Non-pigmented ciliary epithelial cell (primary cell): Measurements from ENCODE around the gene CSNK1G2.

Source experiments
- DNase-seq: peaks from one replicate; pipeline ENCODE4 v3.0.0-alpha.2; 2010; ENCODE audit warnings: low read depth

The CSNK1G2 gene

DNA sequence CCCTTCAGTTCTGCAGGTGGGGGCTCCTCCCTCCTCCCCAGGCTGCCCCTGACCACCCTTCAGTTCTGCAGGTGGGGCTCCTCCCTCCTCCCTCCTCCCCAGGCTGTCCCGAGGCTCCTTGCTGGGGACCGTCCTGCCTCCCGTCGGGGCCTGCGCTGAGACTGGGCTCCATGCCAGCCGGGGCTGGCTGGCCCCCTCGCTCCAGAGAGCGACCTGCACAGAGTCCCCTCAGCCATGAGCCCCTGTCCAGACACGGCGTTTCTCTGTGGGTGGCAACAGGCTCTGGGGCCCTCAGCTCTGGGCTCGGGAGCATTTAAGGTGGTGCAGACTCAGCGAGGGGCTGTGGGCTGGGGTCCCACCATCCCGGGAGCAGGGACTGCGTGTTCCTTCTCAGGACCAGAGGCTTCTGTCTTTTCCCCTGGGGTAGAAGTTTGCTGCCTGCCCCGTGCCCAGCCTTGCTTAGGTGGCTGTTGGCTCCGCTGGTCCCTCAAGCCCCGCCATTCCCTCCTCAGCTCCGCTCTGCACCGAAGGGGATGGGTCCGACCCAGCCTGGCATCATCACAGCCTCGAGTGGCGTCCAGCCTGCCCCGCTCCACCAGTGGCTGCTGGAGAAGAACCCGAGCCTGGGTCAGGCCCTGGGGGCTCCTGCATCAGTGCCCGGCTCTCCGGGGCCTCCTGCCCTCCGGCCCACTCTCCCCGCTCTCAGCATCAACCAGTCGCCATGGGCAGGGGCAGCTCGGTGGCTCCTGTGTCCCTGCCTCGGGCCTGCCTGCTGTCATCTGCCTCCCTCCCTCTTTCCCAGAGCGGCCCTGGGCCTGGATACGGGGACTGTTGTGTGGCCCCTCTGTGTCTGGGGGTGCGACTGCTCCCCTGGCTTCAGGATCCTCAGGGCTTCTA, 27.6 kb downstream of the CSNK1G2 start:
- no peak for DNase-seq

DNA sequence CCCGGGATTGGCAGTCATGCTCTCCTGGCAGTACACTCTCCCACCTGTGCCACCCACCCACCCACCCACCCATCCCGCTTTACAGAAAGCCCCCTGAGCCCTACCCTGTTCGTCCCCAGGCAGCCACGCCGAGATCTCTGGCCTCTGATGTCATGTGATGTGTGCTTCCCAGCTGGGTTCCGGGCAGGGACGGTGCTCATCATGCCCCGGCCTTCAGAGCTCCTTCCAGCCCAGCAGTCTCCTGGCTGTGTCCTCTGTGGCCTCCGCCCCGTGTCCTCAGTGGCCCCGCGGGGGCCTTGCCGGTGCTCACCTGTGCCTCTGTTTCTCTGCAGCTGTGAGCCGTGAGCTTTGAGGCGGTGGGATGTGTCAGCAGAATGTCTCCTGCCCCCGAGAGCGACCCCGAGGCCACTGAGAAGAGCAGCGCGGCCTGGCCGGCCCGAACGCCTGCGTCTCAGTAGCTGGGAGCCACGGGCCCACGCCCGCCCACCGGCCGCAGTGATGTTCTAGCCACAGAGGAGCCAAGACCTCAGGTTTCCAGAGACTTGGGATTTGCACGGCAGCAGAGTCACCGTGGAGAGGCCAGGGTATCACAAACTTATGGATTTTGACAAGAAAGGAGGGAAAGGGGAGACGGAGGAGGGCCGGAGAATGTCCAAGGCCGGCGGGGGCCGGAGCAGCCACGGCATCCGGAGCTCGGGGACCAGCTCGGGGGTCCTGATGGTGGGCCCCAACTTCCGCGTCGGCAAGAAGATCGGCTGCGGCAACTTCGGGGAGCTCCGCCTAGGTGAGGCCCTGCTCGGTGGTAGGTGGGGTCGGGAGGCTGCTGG, 28.4 kb downstream of the CSNK1G2 start:
- no peak for DNase-seq

DNA sequence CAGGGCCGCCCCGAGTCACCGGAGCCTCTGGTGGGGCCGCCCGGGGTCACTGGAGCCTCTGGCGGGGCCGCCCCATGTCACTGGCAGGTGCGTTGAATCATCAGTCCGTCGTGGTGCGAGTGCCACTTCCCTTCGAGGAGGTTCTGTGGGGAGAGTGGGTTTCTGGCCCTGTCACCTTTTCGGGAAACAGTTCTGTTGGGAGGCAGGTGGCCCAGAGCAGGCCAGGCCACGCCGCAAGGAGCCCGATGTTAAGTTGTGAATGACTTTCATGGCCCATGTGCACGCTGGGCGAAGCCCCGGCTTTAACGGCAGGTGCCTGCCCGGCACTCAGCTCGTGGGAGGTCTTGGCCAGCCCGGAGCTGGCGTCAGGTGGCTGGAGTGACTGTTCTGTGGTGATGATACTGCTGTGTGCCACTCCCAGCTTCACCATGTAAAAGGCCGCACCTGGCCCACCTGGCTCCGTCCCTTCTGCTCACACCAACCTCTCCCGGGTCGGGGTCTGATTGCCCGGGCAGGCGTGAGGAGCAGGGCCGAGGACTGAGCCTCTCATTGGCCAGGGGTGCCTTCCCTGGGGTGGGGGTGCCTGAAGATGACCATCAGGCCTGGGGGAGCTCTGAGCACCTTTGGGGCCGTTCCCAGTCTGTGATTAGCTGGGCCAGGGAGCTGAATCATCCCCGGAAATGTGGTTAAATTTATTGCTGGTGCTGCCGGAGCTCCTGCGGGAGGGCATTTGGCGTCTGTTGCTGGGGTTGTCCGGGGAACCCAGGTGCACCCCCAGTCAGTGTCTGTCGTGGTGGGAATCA, 29.2 kb downstream of the CSNK1G2 start:
- DNase-seq, result no peak

DNA sequence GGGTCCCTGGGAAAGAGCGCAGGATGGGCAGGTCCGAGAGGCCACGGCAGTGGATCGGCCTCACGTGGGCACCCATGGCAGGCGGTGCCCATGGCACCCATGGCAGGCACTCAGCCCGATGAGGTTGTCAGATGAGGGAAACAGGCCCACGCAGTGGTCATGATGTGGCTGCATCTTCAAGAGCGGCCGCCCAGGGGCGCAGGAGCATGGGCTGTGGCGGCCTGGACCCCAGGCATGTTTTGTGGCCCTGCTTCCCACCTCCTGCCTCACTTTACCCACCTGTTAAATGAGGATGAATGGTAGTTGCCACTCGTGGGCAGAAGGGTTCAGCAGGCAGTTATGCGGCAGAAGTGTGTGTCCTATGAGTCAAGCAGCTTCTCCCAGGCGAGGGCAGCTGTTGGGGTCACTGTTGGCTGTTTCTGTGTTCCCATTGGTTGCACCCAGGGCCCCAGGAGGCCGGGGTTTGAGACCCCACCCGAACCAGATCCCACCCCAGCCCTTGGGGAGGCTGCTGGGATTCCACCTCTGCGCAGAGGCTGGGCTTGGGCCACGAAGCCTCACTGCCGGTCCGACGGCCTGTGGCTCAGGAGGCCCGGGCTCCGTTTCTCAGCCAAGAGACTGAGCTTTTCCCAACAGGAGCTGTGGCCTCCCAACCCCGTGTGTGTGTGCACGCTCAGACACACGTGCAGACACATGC, 30.0 kb downstream of the CSNK1G2 start:
- no peak for DNase-seq

DNA sequence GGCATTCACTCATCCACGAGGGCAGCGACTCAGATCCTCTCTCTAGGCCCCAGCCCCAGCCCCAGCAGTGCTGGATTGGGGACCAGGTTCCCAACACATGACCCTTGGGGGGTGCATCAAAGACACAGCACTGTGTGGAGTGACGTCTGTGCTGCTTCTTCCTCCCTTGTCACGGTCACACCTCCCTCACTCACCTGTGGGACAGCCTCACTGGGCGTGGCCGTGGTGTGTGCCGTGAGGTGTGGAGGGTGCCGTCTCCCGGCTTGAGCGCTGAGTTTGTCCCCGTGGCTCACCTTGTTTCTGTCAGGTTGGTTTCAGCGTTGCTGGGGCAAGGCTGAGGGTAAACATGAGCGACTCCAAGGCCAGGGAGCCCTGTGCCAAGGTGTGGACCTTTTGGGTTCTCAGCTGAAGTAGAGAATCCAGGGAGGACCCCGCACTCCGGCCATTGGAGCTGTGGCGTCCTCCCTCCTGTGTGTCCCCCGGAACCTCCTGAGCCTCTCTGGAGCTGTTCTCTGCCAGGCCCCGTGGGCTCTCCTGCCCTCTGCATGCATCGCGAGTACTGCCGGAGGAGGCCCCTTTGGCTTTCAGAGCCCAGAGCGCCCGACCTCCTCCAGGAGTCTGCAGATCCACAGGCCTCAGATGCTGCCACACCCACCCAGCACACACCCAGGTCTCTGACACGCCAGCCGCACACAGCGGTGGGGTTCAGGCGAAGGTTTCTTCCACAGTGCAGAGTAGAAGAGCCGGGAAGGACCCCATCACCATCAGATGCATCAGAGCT, 33.6 kb downstream of the CSNK1G2 start:
- no peak for DNase-seq

DNA sequence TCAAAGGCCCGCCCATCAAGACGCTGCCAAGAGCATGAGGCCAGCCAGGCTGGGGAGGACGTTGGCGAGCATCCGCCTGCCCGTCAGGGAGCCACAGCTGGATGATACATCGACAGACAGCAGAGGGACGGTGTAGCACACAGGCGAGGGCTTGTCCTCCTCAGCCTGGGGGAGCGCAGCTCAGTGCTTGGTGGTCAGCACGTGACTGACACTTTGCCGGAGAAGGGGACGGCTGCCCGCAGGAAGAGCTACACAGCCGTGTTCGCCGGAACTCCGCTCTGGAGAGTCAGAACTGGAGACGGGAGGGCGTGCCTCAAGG, 34.1 kb downstream of the CSNK1G2 start:
- DNase-seq, result no peak

DNA sequence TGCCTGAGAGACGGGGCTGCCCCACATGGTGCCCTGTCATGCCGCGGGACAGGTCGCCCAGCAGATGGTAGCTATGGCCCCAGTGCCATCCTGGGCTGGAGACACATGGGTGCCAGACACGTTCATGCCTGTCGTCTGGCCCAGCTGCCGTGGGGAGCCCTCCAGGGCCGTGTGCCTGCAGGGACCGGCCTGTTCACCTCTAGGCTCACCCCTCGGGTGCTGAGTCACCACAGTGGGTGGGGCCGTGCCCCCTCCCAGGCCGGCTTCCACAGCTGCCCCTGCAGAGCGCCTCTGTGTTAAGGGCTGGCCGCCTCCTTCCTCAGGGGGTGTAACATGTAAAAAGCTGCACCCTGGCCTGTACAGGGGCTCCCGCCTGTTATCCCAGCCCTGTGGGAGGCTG, 36.1 kb downstream of the CSNK1G2 start:
- no peak for DNase-seq

DNA sequence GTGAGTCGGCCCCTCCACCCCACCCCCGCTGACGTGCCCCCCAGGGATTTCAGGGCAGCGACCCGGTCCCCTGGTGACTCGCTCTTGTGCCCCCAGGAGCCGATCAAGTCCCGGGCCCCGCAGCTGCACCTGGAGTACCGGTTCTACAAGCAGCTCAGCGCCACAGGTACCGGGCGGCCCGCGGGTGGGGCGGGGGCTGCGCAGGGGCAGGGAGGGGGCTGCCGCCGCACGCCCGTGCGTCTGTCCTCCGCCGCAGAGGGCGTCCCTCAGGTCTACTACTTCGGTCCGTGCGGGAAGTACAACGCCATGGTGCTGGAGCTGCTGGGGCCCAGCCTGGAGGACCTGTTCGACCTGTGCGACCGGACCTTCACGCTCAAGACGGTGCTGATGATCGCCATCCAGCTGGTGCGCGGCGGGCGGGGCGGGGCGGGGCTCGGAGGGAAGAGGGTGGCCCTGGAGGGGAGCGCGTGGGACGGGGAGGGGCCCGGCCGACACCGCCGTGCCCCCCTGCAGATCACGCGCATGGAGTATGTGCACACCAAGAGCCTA, 37.4 kb downstream of the CSNK1G2 start:
- no peak for DNase-seq

DNA sequence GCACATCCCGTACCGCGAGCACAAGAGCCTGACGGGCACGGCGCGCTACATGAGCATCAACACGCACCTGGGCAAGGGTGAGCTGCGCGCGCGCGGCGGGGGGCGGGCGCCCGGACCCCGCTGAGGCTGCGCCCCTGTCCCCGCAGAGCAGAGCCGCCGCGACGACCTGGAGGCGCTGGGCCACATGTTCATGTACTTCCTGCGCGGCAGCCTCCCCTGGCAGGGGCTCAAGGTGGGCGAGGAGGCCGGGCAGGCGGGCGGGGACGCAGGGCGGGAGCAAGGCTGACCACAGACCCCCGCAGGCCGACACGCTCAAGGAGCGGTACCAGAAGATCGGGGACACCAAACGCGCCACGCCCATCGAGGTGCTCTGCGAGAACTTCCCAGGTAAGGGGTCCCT, 38.0 kb downstream of the CSNK1G2 start:
- no peak for DNase-seq

DNA sequence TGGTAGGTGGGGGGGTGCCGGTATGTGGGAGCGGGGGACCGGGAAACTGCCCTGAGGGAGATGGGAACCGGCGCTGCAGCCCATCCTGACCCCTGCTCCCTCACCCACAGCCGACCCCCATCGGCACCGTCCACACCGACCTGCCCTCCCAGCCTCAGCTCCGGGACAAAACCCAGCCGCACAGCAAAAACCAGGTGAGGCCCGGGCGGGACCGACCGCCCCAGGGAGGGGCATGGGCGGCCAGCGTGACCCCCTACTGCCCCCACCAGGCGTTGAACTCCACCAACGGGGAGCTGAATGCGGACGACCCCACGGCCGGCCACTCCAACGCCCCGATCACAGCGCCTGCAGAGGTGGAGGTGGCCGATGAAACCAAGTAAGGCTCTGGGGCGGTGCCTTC, 38.7 kb downstream of the CSNK1G2 start:
- no peak for DNase-seq

DNA sequence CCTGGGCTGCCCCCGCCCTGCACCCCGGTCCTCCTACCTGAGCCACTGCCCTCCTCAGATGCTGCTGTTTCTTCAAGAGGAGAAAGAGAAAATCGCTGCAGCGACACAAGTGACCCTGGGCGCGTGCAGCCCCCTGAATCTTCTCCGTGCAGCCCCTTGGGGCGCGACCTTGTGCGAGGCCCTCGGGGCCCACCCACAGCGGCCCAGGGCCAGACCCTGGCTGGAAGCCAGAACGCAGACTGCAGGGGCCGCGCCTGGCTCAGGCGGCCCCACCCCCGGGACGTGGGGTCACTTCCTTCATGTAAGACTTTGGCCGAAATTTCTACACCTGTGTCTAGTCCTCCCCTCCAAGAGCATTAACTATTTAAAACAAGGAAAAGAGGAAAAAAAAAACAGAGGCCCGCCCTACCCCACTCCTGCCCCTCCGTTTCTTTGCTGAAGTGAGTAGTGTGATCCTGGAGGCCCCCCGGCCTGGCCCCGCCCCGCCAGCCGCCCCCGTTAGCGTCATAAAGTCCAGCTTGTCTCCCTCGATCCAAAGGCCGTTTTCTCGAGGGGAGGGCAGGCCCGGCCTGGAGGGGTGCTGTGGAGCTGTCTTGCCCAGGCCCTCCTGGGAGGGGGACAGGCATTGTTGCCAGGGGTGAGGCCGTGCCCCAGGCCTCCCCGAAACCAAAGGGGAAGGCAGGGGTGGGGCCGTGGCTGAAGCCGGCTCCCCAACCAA, 39.3 kb downstream of the CSNK1G2 start:
- DNase-seq, result no peak

DNA sequence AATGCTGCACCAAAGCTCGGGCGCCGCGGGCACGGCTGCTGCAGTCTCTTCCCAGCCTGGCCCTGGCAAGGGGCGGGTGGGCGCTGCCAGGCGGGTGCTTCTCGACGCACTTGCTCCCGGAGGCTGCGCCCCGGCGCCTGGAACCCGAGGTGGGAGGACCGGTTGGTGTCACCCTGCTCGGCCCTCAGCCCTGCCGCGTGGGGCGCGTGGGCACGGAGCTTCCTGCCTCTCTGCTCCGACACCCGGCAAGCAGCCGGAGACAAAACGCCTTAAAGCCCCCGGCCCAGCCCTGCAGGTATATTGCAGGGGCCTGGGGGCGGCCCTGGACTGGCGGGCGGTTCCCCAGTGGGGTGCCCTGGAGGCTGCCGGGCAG, 39.8 kb downstream of the CSNK1G2 start:
- DNase-seq, result no peak

DNA sequence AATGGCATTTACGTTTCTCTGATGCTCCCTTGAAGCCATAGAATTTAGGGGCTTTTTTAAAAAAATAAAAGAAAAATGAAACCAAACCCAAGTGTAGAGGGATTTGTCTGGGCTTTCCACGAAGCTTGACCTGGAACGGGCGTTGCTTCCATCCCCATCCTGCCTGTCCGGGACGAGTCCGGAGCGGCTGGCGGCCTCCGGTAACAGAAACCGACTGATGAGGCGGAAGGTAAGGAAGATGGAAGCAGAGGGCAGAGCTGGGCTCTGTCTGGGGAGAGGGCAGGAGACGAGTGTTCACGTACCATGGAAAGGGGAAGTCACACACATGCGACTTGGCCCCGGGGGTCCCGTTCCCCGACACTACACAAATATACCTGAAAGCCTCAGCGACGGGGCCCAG, 40.3 kb downstream of the CSNK1G2 start:
- DNase-seq, result no peak

DNA sequence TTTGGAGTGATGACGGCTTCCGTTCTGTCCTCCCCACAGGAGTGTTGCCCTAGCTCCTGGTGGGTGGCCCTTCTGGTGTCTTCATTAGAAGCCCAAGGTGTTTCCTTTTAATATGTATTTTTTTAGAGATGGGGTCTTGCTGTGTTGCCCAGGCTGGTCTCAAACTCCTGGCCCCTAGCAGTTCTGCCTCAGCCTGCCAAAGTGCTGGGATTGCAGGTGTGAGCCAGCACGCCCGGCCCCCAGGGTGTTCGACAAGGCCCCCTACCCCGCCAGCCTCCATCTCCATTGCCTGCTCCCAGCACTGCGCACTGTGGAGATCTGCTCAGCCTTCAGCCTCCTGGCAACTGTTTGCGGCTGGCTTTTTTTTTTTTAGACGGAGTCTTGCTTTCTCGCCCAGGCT, 43.4 kb downstream of the CSNK1G2 start:
- no peak for DNase-seq

DNA sequence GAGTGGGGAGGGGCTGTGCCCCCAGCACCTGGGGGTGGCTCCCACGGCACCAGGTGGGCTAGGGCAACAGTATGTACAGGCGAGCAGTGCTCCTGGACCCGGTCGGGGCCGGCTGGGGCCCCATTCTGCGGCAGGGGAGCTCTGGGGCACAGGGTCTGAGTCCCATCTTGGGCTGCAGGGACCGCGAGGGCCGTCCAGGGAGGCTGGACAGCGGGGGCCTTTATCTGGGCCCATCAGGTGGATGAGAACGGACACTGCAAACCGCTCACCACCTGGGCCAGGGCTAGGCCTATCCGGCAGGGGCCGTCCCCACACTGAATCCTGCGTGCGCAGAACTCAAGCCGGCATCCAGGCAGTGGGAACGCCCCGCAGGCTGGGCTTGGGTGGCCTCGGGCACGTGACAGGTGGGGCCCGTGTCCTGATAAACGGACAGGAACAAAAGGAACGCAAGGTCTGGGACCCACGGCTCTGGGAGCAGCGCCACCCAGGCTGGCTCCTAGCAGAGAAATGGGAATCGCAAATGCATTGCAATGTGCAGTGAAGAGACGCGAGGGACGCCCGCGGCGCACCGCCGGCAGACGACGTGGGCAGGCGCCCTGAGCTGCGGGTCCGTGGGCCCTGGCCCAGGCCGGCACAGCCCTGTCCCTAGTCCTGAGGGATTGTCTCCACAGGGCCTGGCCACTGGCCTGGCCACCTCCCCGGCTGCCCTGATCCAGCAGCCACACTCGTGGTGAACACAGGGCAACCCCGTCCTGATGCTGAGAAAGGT, 44.8 kb downstream of the CSNK1G2 start:
- no peak for DNase-seq

DNA sequence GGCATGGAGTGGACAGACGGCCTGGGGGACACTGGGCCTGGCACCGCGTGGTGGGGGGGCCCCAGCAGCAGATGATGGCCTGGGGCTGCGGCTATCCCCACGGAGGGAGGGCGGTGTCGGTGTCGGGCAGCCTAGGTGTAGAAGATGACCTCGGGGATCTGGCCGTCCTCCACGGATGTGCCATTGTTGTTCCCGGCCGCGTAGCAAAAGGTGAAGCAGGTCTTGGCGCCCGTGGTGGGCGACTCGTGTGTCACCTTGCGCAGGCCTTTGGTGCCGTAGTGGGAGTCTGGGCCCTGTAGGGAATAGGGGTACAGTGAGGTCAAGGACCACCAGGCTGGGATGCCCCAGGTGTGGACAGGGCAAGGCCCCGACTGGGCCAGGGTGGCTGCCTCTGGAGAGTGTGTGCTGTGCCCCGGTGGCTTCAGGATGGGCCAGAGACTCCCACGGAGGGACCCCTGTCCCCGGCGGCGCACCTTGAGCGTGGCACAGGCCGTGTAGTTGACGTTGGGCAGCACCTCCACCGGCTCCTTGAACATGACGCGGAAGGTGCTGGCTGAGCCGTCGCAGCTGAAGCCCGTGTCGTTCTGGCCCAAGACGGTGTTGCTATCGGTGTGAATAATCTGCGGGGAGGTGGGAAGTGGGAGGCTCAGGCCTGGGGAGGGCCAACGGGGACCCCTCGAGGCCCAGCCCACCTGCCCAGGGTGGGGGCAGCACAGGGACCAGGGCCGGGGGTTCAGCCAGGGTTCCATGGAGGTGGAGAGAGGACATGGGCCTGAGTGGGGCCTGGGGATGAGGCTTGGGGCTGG, 45.6 kb downstream of the CSNK1G2 start:
- no peak for DNase-seq

DNA sequence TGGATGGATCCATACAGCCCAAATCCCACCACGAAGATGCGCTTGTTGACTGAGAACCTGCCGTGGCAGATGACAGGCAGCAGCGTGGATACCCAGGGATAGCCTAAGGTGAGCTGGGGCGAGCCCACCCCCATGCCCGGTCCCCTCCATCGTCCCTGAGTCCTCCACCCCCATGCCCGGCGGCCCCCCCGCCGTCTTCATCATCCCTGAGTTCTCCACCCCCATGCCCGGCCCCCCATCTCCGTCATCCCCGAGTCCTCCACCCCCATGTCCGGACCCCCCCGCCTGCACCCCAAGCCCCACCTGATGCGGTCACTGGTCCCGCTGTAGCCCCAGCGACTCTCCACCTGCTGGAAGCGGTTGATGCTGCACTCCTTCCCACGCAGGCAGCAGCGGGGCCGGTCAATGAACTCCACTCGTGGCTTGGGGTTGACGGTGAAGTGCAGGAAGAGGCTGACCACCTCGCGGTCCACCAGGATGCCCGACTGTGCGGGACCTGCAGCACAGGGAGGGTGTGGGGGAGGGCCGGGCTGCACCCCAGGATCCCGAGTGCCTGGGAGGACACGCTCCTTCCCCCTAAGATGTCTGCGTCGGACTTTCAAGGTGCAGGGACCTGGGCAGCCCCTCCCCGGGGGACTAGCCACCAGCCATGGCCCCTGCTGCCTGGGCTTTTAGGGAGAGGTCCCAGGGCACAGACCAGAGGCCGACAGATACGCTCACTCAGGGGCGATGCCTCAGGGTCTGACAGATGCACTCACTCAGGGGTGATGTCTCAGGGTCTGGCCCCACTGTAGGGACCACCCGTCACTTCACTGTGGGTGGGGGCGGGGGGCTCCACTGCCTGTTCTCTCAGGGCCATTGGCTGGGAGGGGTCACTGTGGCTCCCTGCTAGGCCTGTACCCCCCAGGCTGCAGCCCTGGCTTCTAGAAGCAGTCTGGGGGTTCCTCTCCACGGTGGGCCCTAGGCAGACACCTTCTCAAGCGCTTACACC, 46.5 kb downstream of the CSNK1G2 start:
- no peak for DNase-seq
